IMR-90 (cell line): ENCODE measurements around the gene TNKS2. TPM values are rescaled to one million over a fixed set of nuclear protein-coding genes. Genes with fewer than 3 reads are reported as not detected.
A peak's percentile ranks its signal among the peaks of the same experiment; 100 is the strongest.

Experiments
- ATAC-seq: fragments of 200-7000 bp; cut with Tn5 transposase; 2 replicates; pipeline ENCODE4 v1.9.1; 2020; ENCODE audit warnings: low read depth, mild to moderate bottlenecking, moderate library complexity
- BruUV-seq: library from RNA; stranded (reverse); fragments of 400-500 nt; replicated peaks from 2 replicates; lab custom pipeline; 2021; lab: Mats Ljungman, UMichigan
- CTCF ChIA-PET: fragments of 300-600 bp; formaldehyde crosslinking; extraction: SDS; loops from one replicate; lab custom pipeline; 2021; ENCODE audit warnings: antibody characterized with exemption; lab: Yijun Ruan, JAX
- POLR2A ChIA-PET: fragments of 300-600 bp; sonication (Branson Sonifier 250); formaldehyde crosslinking; loops from one replicate; lab custom pipeline; 2022; ENCODE audit warnings: antibody characterized with exemption; ENCODE audit not compliant: unreplicated experiment; lab: Charles Lee
- DNase-seq: peaks from one replicate; pipeline ENCODE4 v3.0.0; 2013
- H2AFZ ChIP-seq: replicated peaks from 2 replicates; pipeline ENCODE3; 2013; ENCODE audit warnings: low read length, mild to moderate bottlenecking; ENCODE audit not compliant: poor library complexity
- H2AK5ac ChIP-seq: 2 replicates; pipeline ENCODE4 v1.6.1; 2013; ENCODE audit warnings: low read depth, low read length, inconsistent platforms
- H2AK9ac ChIP-seq: replicated peaks from 2 replicates; pipeline ENCODE3; 2013; ENCODE audit warnings: mild to moderate bottlenecking, low read depth, low read length, moderate library complexity; ENCODE audit not compliant: poor library complexity
- H2BK120ac ChIP-seq: 2 replicates; pipeline ENCODE4 v1.6.1; 2013; ENCODE audit warnings: low read depth, low read length, inconsistent platforms
- H2BK15ac ChIP-seq: 3 replicates; pipeline ENCODE4 v1.6.1; 2013; ENCODE audit warnings: low read depth, low read length, inconsistent platforms
- H2BK20ac ChIP-seq: 2 replicates; pipeline ENCODE4 v1.6.1; 2013; ENCODE audit warnings: low read depth, mild to moderate bottlenecking, inconsistent platforms, low read length, moderate library complexity
- H2BK5ac ChIP-seq: 2 replicates; pipeline ENCODE4 v1.6.1; 2013; ENCODE audit warnings: mild to moderate bottlenecking, low read depth, low read length, inconsistent platforms; ENCODE audit not compliant: poor library complexity, severe bottlenecking
- H3K14ac ChIP-seq: replicated peaks from 2 replicates; pipeline ENCODE4 v1.6.1; 2013; ENCODE audit warnings: low read depth, low read length, inconsistent platforms
- H3K18ac ChIP-seq: 2 replicates; pipeline ENCODE4 v1.6.1; 2013; ENCODE audit warnings: low read depth, low read length, control low read depth
- H3K23ac ChIP-seq: 2 replicates; pipeline ENCODE4 v1.6.1; 2013; ENCODE audit warnings: low read depth, low read length, inconsistent platforms
- H3K27ac ChIP-seq: 2 replicates; pipeline ENCODE4 v1.5.1; 2013; ENCODE audit warnings: mild to moderate bottlenecking, control low read depth, low read length; ENCODE audit not compliant: insufficient read depth
- H3K27me3 ChIP-seq: 2 replicates; pipeline ENCODE4 v1.6.1; 2013; ENCODE audit warnings: low read length; ENCODE audit not compliant: control insufficient read depth, insufficient read depth
- H3K36me3 ChIP-seq: 2 replicates; pipeline ENCODE4 v1.6.1; 2013; ENCODE audit warnings: low read length, mixed read lengths; ENCODE audit not compliant: control insufficient read depth, insufficient read depth
- H3K4ac ChIP-seq: 2 replicates; pipeline ENCODE4 v1.6.1; 2013; ENCODE audit warnings: low read depth, low read length, inconsistent platforms
- H3K4me1 ChIP-seq: 2 replicates; pipeline ENCODE4 v1.6.1; 2013; ENCODE audit warnings: low read length, mixed read lengths; ENCODE audit not compliant: control insufficient read depth, insufficient read depth
- H3K4me2 ChIP-seq: 2 replicates; pipeline ENCODE4 v1.6.1; 2013; ENCODE audit warnings: low read depth, mild to moderate bottlenecking, control low read depth, low read length, moderate library complexity
- H3K4me3 ChIP-seq: 2 replicates; pipeline ENCODE4 v1.5.1; 2013; ENCODE audit warnings: low read depth, mild to moderate bottlenecking, control low read depth, low read length, moderate library complexity; ENCODE audit not compliant: insufficient read depth
- H3K56ac ChIP-seq: 2 replicates; pipeline ENCODE4 v1.6.1; 2013; ENCODE audit warnings: low read length, inconsistent platforms; ENCODE audit not compliant: insufficient read depth; ENCODE audit errors: extremely low read depth
- H3K79me1 ChIP-seq, 2 experiments: 2 replicates each; pipeline ENCODE4 v1.6.1; 2013; ENCODE audit warnings: low read length in 2 of 2, inconsistent platforms in 1 of 2, low read depth in 1 of 2
- H3K9ac ChIP-seq: 2 replicates; pipeline ENCODE4 v1.6.1; 2013; ENCODE audit warnings: low read depth, low read length, control low read depth
- H3K9me1 ChIP-seq: 2 replicates; pipeline ENCODE4 v1.6.1; 2013; ENCODE audit warnings: low read length, inconsistent platforms; ENCODE audit not compliant: insufficient read depth
- H3K9me3 ChIP-seq: 2 replicates; pipeline ENCODE4 v1.6.1; 2013; ENCODE audit warnings: low read length; ENCODE audit not compliant: control insufficient read depth, insufficient read depth
- H4K20me1 ChIP-seq: 2 replicates; pipeline ENCODE4 v1.6.1; 2013; ENCODE audit warnings: low read length, inconsistent platforms; ENCODE audit not compliant: insufficient read depth
- H4K5ac ChIP-seq: 2 replicates; pipeline ENCODE4 v1.6.1; 2013; ENCODE audit warnings: mild to moderate bottlenecking, low read depth, low read length, control low read depth
- H4K8ac ChIP-seq, 2 experiments: 2 replicates each; pipeline ENCODE4 v1.6.1; 2013; ENCODE audit warnings: low read depth in 2 of 2, low read length in 2 of 2, control low read depth in 1 of 2, inconsistent platforms in 1 of 2
- H4K91ac ChIP-seq: 2 replicates; pipeline ENCODE4 v1.6.1; 2013; ENCODE audit warnings: low read depth, low read length, inconsistent platforms; ENCODE audit not compliant: insufficient read depth
- BHLHE40 ChIP-seq: fragments of 150-350 bp; IDR thresholded peaks from 2 replicates; pipeline ENCODE4 v1.6.1; 2016; ENCODE audit warnings: mild to moderate bottlenecking, low read depth, low read length
- CEBPB ChIP-seq: IDR thresholded peaks from 2 replicates; pipeline ENCODE4 v1.6.1; 2012; ENCODE audit warnings: low read depth, low read length, improper control_type of control experiment
- CHD1 ChIP-seq: IDR thresholded peaks from 2 replicates; pipeline ENCODE4 v1.6.1; 2012; ENCODE audit warnings: low read depth, low read length, improper control_type of control experiment
- FOS ChIP-seq: fragments of 150-350 bp; IDR thresholded peaks from 2 replicates; pipeline ENCODE4 v1.6.1; 2016; ENCODE audit warnings: low read depth, low read length
- MAZ ChIP-seq: IDR thresholded peaks from 2 replicates; pipeline ENCODE4 v1.6.1; 2012; ENCODE audit warnings: low read depth, mild to moderate bottlenecking, low read length, improper control_type of control experiment, moderate library complexity, borderline replicate concordance
- NFE2L2 ChIP-seq: fragments of 150-350 bp; IDR thresholded peaks from 2 replicates; pipeline ENCODE4 v1.6.1; 2016; ENCODE audit warnings: low read depth, mild to moderate bottlenecking, low read length
- POLR2A ChIP-seq: IDR thresholded peaks from 2 replicates; pipeline ENCODE4 v1.6.1; 2012; ENCODE audit warnings: mild to moderate bottlenecking, low read depth, low read length
- RAD21 ChIP-seq: IDR thresholded peaks from 2 replicates; pipeline ENCODE4 v1.6.1; 2012; ENCODE audit warnings: low read length, improper control_type of control experiment
- RCOR1 ChIP-seq: IDR thresholded peaks from 2 replicates; pipeline ENCODE4 v1.6.1; 2012; ENCODE audit warnings: mild to moderate bottlenecking, low read length, improper control_type of control experiment; ENCODE audit not compliant: insufficient replicate concordance
- RFX5 ChIP-seq: IDR thresholded peaks from 2 replicates; pipeline ENCODE4 v1.8.0; 2012; ENCODE audit warnings: low read depth, mild to moderate bottlenecking, low read length, moderate library complexity
- SMC3 ChIP-seq: fragments of 150-350 bp; IDR thresholded peaks from 2 replicates; pipeline ENCODE4 v1.6.1; 2016; ENCODE audit warnings: low read depth, mild to moderate bottlenecking, antibody characterized with exemption, low read length, moderate library complexity
- USF2 ChIP-seq: fragments of 150-350 bp; IDR thresholded peaks from 2 replicates; pipeline ENCODE4 v1.6.1; 2017; ENCODE audit warnings: mild to moderate bottlenecking, antibody characterized with exemption, low read length, low read depth
- WGBS, 2 experiments: methylation state at CpG; one replicate each; pipeline versions ENCODE4 v1.1.5 to v1.1.7; 2013; ENCODE audit warnings: missing lambda C conversion rate in 2 of 2; ENCODE audit not compliant: insufficient read length in 1 of 2; ENCODE audit errors: extremely low coverage in 2 of 2; 5-methylcytosine and 5-hydroxymethylcytosine counted together
- dilution Hi-C: fragments of 300-500 bp; cut with HindIII; formaldehyde crosslinking; loops from one replicate; pipeline ENCODE4 v1.14.3; 2018; ENCODE audit warnings: low sequenced_read_pairs; ENCODE audit not compliant: unreplicated experiment
- in situ Hi-C: fragments of 300-500 bp; cut with MboI; formaldehyde crosslinking; loops from 3 replicates; pipeline ENCODE4 v1.14.3; 2019; ENCODE audit warnings: low sequenced_read_pairs, inconsistent platforms, mixed read lengths
- intact Hi-C: fragments of 100-400 bp; cut with micrococcal nuclease; formaldehyde crosslinking; loops from 2 replicates; pipeline ENCODE4 v1.10.0; 2022
- polyA plus RNA-seq, 3 experiments: library from polyadenylated mRNA; depleted of rRNA; stranded (reverse); fragments of >200 nt; gene quantifications; 2 replicates each; pipeline ENCODE4 v1.2.3, GENCODE V29; 2012; ENCODE audit warnings: low replicate concordance in 1 of 3
- total RNA-seq: library from RNA; depleted of rRNA; stranded (reverse); fragments of >200 nt; gene quantifications from 2 replicates; pipeline ENCODE4 v1.2.3, GENCODE V29; 2012
- TF ChIP-seq, protein P1 (sequence below): conservative IDR thresholded peaks from 2 replicates; pipeline ENCODE4 v1.5.1; 2012; ENCODE audit warnings: mild to moderate bottlenecking, low read depth, low read length, improper control_type of control experiment

TNKS2 gene
- total and polyA plus RNA-seq, 2 of the 4 experiments (the other 2 are of a cell fraction) = 17.0 to 41.4 TPM

DNA sequence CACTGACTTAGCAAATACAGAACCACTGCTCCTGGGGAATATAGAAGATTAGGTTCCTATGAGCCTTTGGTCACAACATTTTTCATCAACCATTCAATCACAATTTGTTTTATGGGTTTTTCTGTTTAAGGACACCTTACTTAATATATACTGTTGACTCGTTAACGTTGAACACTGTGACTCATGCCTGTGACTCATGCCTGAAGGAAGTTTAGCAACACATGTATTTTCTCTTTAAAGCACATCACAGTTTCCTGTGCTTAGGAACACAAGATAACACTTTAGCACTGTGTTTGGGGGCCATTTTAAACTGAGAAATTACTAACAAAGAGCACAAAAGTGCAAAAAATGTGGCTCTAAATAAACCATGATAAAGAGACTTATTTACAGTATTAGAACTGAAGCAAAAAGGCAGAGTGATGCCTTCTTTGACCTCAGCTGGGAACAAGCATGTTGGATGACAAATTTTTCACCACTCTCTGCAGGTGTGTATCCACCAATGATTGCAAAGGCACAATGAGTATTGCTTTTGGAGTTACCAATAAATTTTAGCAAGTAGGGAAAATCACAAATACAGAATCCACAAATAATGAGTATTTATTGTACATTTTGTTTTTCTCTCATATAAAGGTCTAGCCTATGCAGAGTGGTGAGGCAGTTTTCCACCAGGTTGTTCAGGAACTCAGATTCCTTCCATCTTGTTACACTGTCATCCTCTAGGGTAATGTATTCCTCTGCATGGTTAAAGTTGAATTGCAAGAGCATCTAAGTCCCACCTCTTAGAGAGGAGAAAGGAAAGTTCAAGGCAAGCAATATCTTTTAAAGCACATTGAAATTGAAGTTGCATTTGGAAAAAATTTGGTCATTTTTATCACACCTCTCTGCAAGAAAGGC lies 103.8 kb downstream of the TNKS2 start (continued):
- TF ChIP-seq NFE2L2 = no peak
- peak; percentile 71; the same call in 1 of the 2 replicates for TF ChIP-seq BHLHE40
- TF ChIP-seq CHD1 = no peak

DNA sequence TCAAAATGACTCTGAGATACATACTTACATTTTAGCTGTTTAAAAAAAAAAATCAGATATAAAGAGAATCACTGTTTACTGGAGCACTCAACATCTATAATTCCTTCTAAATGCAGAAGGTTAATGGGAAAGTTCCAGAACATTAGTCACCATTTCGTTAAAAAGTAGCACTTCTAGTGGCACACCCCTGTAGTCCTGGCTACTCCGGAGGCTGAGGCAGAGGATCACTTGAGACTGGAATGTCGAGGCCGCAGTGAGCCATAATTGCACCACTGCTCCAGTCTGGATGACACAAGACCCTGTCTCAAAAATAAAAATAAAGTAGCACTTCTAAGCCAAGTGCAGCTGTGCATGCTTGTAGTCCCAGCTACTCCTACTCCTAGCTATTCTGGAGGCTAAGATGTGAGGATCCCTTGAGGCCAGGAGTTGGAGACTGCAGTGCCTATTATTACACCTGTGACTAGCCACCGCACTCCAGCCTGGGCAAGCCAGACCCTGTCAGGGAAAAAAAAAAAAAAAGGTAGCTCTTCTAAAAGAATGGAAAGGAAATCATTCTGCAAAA lies 108.9 kb downstream of the TNKS2 start:
- in situ Hi-C loops (loop anchor here (25.0 kb wide), 2 partner anchors 520 to 995 kb away; partner anchors contain the start of gene ANKRD1), intact Hi-C loops (loop anchor here (5.0 kb wide), 1 partner anchor 1035 kb away; the partner anchor contains the start of gene RPP30), dilution Hi-C loops (no loop called here)
- Histone ChIP-seq H3K79me1 (peaks cover 7 to 9% of the 10 kb centered on the region in 2 experiments; a peak in 2 of 4 replicates), H3K36me3 (no peaks in the 10 kb centered on the region), H2BK120ac (no peak overlapping the region), H3K9me3 (no peaks in the 10 kb centered on the region), H3K9me1 (no peaks in the 10 kb centered on the region), H4K8ac (no peak overlapping the region), H3K56ac (no peak overlapping the region), H4K91ac (no peak overlapping the region), H3K23ac (no peak overlapping the region), H2AFZ (no peak overlapping the region), H3K14ac (no peak overlapping the region), H3K27ac (no peak overlapping the region), H2AK5ac (no peak overlapping the region), H3K9ac (no peak overlapping the region), H3K18ac (no peak overlapping the region), H2AK9ac (no peak overlapping the region), H4K5ac (no peak overlapping the region), H3K27me3 (no peaks in the 10 kb centered on the region), H2BK20ac (no peak overlapping the region), H3K4me3 (no peak overlapping the region), H2BK5ac (no peak overlapping the region), H2BK15ac (no peak overlapping the region), H3K4ac (no peak overlapping the region), H3K4me2 (no peak overlapping the region), H4K20me1 (no peaks in the 10 kb centered on the region), H3K4me1 (peaks cover under 1% of the 10 kb centered on the region)
- no CpG with 5 or more reads among the region's 5 CpGs for WGBS, 2 experiments
- DNase-seq (no peak), ATAC-seq (no peak)
- CTCF ChIA-PET = interaction anchor here (0.6 to 1.0 kb wide), 2 partner anchors 11 to 72 kb away, joined by 3 read pairs; no protein-coding TSS in a partner anchor
- BruUV-seq = no TSS peak
- POLR2A ChIA-PET = interaction anchor here (1.2 kb wide), 1 partner anchor 17 kb away, joined by 4 read pairs; the partner anchor contains the start of gene BTAF1
- TF ChIP-seq RAD21 (no peak), CEBPB (no peak), FOS (no peak), USF2 (no peak), RCOR1 (no peak), RFX5 (no peak), POLR2A (no peak), CHD1 (no peak), SMC3 (no peak), BHLHE40 (no peak), MAZ (no peak)
- TF ChIP-seq, protein P1, sequence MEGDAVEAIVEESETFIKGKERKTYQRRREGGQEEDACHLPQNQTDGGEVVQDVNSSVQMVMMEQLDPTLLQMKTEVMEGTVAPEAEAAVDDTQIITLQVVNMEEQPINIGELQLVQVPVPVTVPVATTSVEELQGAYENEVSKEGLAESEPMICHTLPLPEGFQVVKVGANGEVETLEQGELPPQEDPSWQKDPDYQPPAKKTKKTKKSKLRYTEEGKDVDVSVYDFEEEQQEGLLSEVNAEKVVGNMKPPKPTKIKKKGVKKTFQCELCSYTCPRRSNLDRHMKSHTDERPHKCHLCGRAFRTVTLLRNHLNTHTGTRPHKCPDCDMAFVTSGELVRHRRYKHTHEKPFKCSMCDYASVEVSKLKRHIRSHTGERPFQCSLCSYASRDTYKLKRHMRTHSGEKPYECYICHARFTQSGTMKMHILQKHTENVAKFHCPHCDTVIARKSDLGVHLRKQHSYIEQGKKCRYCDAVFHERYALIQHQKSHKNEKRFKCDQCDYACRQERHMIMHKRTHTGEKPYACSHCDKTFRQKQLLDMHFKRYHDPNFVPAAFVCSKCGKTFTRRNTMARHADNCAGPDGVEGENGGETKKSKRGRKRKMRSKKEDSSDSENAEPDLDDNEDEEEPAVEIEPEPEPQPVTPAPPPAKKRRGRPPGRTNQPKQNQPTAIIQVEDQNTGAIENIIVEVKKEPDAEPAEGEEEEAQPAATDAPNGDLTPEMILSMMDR = no peak
